NK-92 treated with Interleukin-12 subunit alpha and Interleukin-12 subunit beta, amount 100 ng/mL, for 24 hours (cell line): ENCODE data around the gene AGAP1.

Source experiments
- DNase-seq: peaks from one replicate; lab custom pipeline; 2025; lab: John Stamatoyannopoulos, UW

The AGAP1 gene

GRCh38 chr2:235493775-235494715 is at the start of gene AGAP1:
Gene AGAP1, plus strand, starts transcription at chr2:235494043.
- no peak for DNase-seq

GRCh38 chr2:235444101-235444597 is 49.7 kb upstream of the AGAP1 start:
- no peak for DNase-seq

GRCh38 chr2:235445116-235445515 is 48.7 kb upstream of the AGAP1 start:
- DNase-seq, result no peak

- DNase-seq, result no peak
Measured at GRCh38 chr2:235446082-235446481, 47.8 kb upstream of the AGAP1 start.

GRCh38 chr2:235447210-235447609 is 46.6 kb upstream of the AGAP1 start:
- DNase-seq, result no peak

GRCh38 chr2:235449568-235449967 is 44.3 kb upstream of the AGAP1 start:
- DNase-seq, result no peak

- no peak for DNase-seq
Measured at GRCh38 chr2:235453605-235454151, 40.2 kb upstream of the AGAP1 start.

- DNase-seq, result no peak
Measured at GRCh38 chr2:235458839-235459273, 35.0 kb upstream of the AGAP1 start.

- DNase-seq, result no peak
Measured at GRCh38 chr2:235460548-235461047, 33.2 kb upstream of the AGAP1 start.

- DNase-seq, result no peak
Measured at GRCh38 chr2:235461763-235462414, 32.0 kb upstream of the AGAP1 start.

GRCh38 chr2:235462415-235462790 is 31.4 kb upstream of the AGAP1 start:
- no peak for DNase-seq

GRCh38 chr2:235463893-235464292 is 29.9 kb upstream of the AGAP1 start:
- no peak for DNase-seq

- DNase-seq, result no peak
Measured at GRCh38 chr2:235467588-235467987, 26.3 kb upstream of the AGAP1 start.

GRCh38 chr2:235468978-235469655 is 24.7 kb upstream of the AGAP1 start:
- DNase-seq, result no peak

GRCh38 chr2:235471186-235471747 is 22.6 kb upstream of the AGAP1 start:
- no peak for DNase-seq

GRCh38 chr2:235472443-235472842 is 21.4 kb upstream of the AGAP1 start:
- no peak for DNase-seq

- no peak for DNase-seq
Measured at GRCh38 chr2:235478609-235479008, 15.2 kb upstream of the AGAP1 start.

- DNase-seq, result no peak
Measured at GRCh38 chr2:235479604-235480003, 14.2 kb upstream of the AGAP1 start.

- DNase-seq, result no peak
Measured at GRCh38 chr2:235480614-235481013, 13.2 kb upstream of the AGAP1 start.

GRCh38 chr2:235483313-235483712 is 10.5 kb upstream of the AGAP1 start:
- no peak for DNase-seq

GRCh38 chr2:235485362-235485761 is 8.5 kb upstream of the AGAP1 start:
- DNase-seq, result no peak

GRCh38 chr2:235486729-235487128 is 7.1 kb upstream of the AGAP1 start:
- no peak for DNase-seq
